HL-60 (cell line): ENCODE measurements around the gene CD300H.

Experiments used
- CTCF ChIP-seq: IDR thresholded peaks from one replicate; pipeline ENCODE4 v1.5.1; 2011; ENCODE audit warnings: low read length, control low read depth, inconsistent platforms; ENCODE audit not compliant: insufficient read depth
- GABPA ChIP-seq: IDR thresholded peaks from 2 replicates; pipeline ENCODE4 v1.6.1; 2012; ENCODE audit warnings: low read depth

- TF ChIP-seq CTCF (no peak), GABPA (no peak)
Measured at GRCh38 chr17:74525465-74525725, 41.9 kb downstream of the CD300H start.
